D721Med (cell line): ENCODE measurements around the gene PARP12.

Experiments
- DNase-seq: peaks from one replicate; pipeline ENCODE4 v3.0.0; 2011; ENCODE audit warnings: low spot score; ENCODE audit not compliant: insufficient read length
- FAIRE-seq: peaks from 2 replicates; lab custom pipeline; 2011; peaks lifted over from hg19 to GRCh38; lab: Jason Lieb, UNC
- CTCF ChIP-seq: IDR thresholded peaks from 2 replicates; pipeline ENCODE4 v1.5.1; 2012; ENCODE audit warnings: mild to moderate bottlenecking, control low read depth; ENCODE audit not compliant: insufficient read depth; ENCODE audit errors: missing control alignments

The PARP12 gene

GRCh38 chr7:140027858-140028257 is 34.9 kb downstream of the PARP12 start:
- DNase-seq (no peak), FAIRE-seq (no peak)
- no peak for TF ChIP-seq CTCF

GRCh38 chr7:140026935-140027334 is 35.8 kb downstream of the PARP12 start:
- FAIRE-seq (no peak), DNase-seq (no peak)
- TF ChIP-seq CTCF, result no peak

- no peak for TF ChIP-seq CTCF
- no peak for FAIRE-seq
- no peak for DNase-seq
Observed at GRCh38 chr7:140025814-140026433, 36.8 kb downstream of the PARP12 start.

- DNase-seq (no peak), FAIRE-seq (no peak)
- no peak for TF ChIP-seq CTCF
Observed at GRCh38 chr7:140025241-140025640, 37.5 kb downstream of the PARP12 start.

- DNase-seq (no peak), FAIRE-seq (no peak)
- no peak for TF ChIP-seq CTCF
Observed at GRCh38 chr7:140024585-140024984, 38.2 kb downstream of the PARP12 start.

- no peak for TF ChIP-seq CTCF
- DNase-seq, result no peak
- FAIRE-seq, result no peak
Observed at GRCh38 chr7:140023728-140024127, 39.0 kb downstream of the PARP12 start.

- no peak for TF ChIP-seq CTCF
- DNase-seq, result no peak
- FAIRE-seq, result no peak
Observed at GRCh38 chr7:140022582-140023211, 40.1 kb downstream of the PARP12 start.
